Body of pancreas (tissue), 2 donors: Measurements from ENCODE around the gene ZP3. TPM values are rescaled to one million over a fixed set of nuclear protein-coding genes. Genes with fewer than 3 reads are reported as not detected.

ENCODE experiments used
- total RNA-seq, 2 donors: library from RNA; depleted of rRNA; stranded (reverse); fragments of >200 nt; gene quantifications; one replicate each; pipeline ENCODE4 v1.1.0, GENCODE V29; 2016

Gene ZP3
- total RNA-seq, 2 donors from 2014 or later: 3.3 to 4.4 TPM

Other genes with a start within 250 kb of the ZP3 start
- gene SRRM3, start 223.1 kb upstream of the ZP3 start, total RNA-seq: 10 to 100 TPM in 1 of 2 donors, 1 to 10 TPM in 1; 3.4 to 13.8 TPM
- gene HSPB1, start 122.3 kb upstream of the ZP3 start, total RNA-seq: 100 to 1,000 TPM; 367 to 445 TPM
- gene YWHAG, start 66.0 kb upstream of the ZP3 start, total RNA-seq: 10 to 100 TPM; 24.1 to 60.0 TPM
- gene SSC4D, start 15.3 kb upstream of the ZP3 start, total RNA-seq: 1 to 10 TPM; 3.6 to 7.6 TPM
- 10 to 100 TPM; 10.5 to 16.3 TPM for gene DTX2, start 36.8 kb downstream of the ZP3 start, total RNA-seq
- gene UPK3B, start 85.6 kb downstream of the ZP3 start, total RNA-seq: 1 to 10 TPM; 2.3 to 7.3 TPM
- under 1 TPM in 1 of 2 donors, not detected in 1; 0.26 TPM for gene SPDYE16, start 118.3 kb downstream of the ZP3 start, total RNA-seq
- gene POMZP3, start 202.3 kb downstream of the ZP3 start, total RNA-seq: 1 to 10 TPM; 4.2 to 7.9 TPM